ENCODE measurements around the gene SDK1. TPM values are rescaled to one million over a fixed set of nuclear protein-coding genes. Genes with fewer than 3 reads are reported as not detected.

SDK1 gene
- total RNA-seq, 4 donors from 2014 or later: 3.7 to 80.9 (median 13.1) TPM

- H3K27me3 ChIP-seq: no peaks in the 10 kb centered on the region
Observed at GRCh38 chr7:4210821-4211220, 909.8 kb downstream of the SDK1 start.

GRCh38 chr7:4211261-4211660, 910.2 kb downstream of the SDK1 start:
- no peaks in the 10 kb centered on the region for H3K27me3 ChIP-seq
- no peak for DNase-seq
- no peak overlapping the region for H3K4me3 ChIP-seq
- no peaks in the 10 kb centered on the region for H3K9me3 ChIP-seq
- H3K36me3 ChIP-seq: no peaks in the 10 kb centered on the region
- no peak for TF ChIP-seq CTCF (IDR thresholded peaks at IDR 0.05)
- no peak for TF ChIP-seq POLR2A (IDR thresholded peaks at IDR 0.05)
- H3K27ac ChIP-seq: no peak overlapping the region
- no peaks in the 10 kb centered on the region for H3K4me1 ChIP-seq

More at GRCh38 chr7:4210821-4211220, 909.8 kb downstream of the SDK1 start:
- TF ChIP-seq CTCF (IDR thresholded peaks at IDR 0.05): no peak
- no peak for TF ChIP-seq POLR2A (IDR thresholded peaks at IDR 0.05)
- Histone ChIP-seq H3K27ac (no peak overlapping the region), H3K9me3 (no peaks in the 10 kb centered on the region), H3K36me3 (no peaks in the 10 kb centered on the region), H3K4me3 (no peak overlapping the region), H3K4me1 (no peaks in the 10 kb centered on the region)
- no peak for DNase-seq

- TF ChIP-seq CTCF (IDR thresholded peaks at IDR 0.05): no peak
- no peak for TF ChIP-seq POLR2A (IDR thresholded peaks at IDR 0.05)
- Histone ChIP-seq H3K4me1 (no peaks in the 10 kb centered on the region), H3K27ac (no peak overlapping the region), H3K9me3 (no peaks in the 10 kb centered on the region), H3K36me3 (no peaks in the 10 kb centered on the region), H3K4me3 (no peak overlapping the region), H3K27me3 (no peaks in the 10 kb centered on the region)
- no peak for DNase-seq
Observed at GRCh38 chr7:4212376-4212775, 911.3 kb downstream of the SDK1 start.

- Histone ChIP-seq H3K9me3 (no peaks in the 10 kb centered on the region), H3K36me3 (no peaks in the 10 kb centered on the region), H3K4me3 (no peak overlapping the region), H3K27ac (no peak overlapping the region), H3K4me1 (no peaks in the 10 kb centered on the region), H3K27me3 (no peaks in the 10 kb centered on the region)
- DNase-seq: no peak
- no peak for TF ChIP-seq CTCF (IDR thresholded peaks at IDR 0.05)
- no peak for TF ChIP-seq POLR2A (IDR thresholded peaks at IDR 0.05)
Observed at GRCh38 chr7:4214291-4215155, 913.5 kb downstream of the SDK1 start.

- no peaks in the 10 kb centered on the region for H3K27me3 ChIP-seq
- H3K36me3 ChIP-seq: no peaks in the 10 kb centered on the region
- TF ChIP-seq CTCF (IDR thresholded peaks at IDR 0.05) (no peak), POLR2A (IDR thresholded peaks at IDR 0.05) (no peak)
- no peak for DNase-seq
- H3K4me1 ChIP-seq: no peaks in the 10 kb centered on the region
- H3K4me3 ChIP-seq: no peak overlapping the region
- H3K27ac ChIP-seq: no peak overlapping the region
- H3K9me3 ChIP-seq: no peaks in the 10 kb centered on the region
Observed at GRCh38 chr7:4215176-4215720, 914.2 kb downstream of the SDK1 start.
